HCT116 (cell line): Measurements from ENCODE around the gene MYO16. TPM values are rescaled to one million over a fixed set of nuclear protein-coding genes. Genes with fewer than 3 reads are reported as not detected.

Source experiments
- ATAC-seq: fragments of 200-7000 bp; cut with Tn5 transposase; 2 replicates; pipeline ENCODE4 v1.9.1; 2020; ENCODE audit warnings: mild to moderate bottlenecking, moderate library complexity
- BruUV-seq: library from RNA; stranded (reverse); fragments of 400-500 nt; replicated peaks from 2 replicates; lab custom pipeline; 2021; lab: Mats Ljungman, UMichigan
- CTCF ChIA-PET: fragments of 300-600 bp; sonication (Branson Sonifier 250); formaldehyde crosslinking; loops from one replicate; lab custom pipeline; 2021; ENCODE audit warnings: antibody characterized with exemption; lab: Charles Lee
- POLR2A ChIA-PET: fragments of 300-600, 350-600 bp; sonication (Branson Sonifier 250); formaldehyde crosslinking; loops from one replicate; lab custom pipeline; 2021; ENCODE audit warnings: antibody characterized with exemption; lab: Charles Lee
- RAD21 ChIA-PET, 2 experiments: fragments of 300-600 bp; sonication (Branson Sonifier 250); formaldehyde crosslinking; loops; one replicate each; lab custom pipeline; 2023; ENCODE audit warnings: low total read pairs in 2 of 2; ENCODE audit not compliant: uncharacterized antibody in 2 of 2, unreplicated experiment in 2 of 2, low non-redundant PET in 1 of 2; lab: Charles Lee
- DNase-seq: peaks from one replicate; pipeline ENCODE4 v3.0.0-alpha.2; 2010; ENCODE audit warnings: low read depth, low spot score
- H2AFZ ChIP-seq: fragments of 200-600 bp; shearing (Covaris generic), sonication (generic); 2 replicates; pipeline ENCODE4 v1.6.1; 2017; ENCODE audit warnings: low read depth, mixed run types, mixed read lengths, antibody characterized with exemption, low read length; ENCODE audit not compliant: poor library complexity, severe bottlenecking
- H3K27ac ChIP-seq: 2 replicates; pipeline ENCODE4 v1.5.1; 2012; ENCODE audit warnings: low read depth, low read length
- H3K27me3 ChIP-seq: fragments of 200-600 bp; sonication (generic); 2 replicates; pipeline ENCODE4 v1.6.1; 2016; ENCODE audit warnings: mixed run types, low read length, mixed read lengths; ENCODE audit not compliant: insufficient read depth
- H3K36me3 ChIP-seq, 2 experiments: fragments of 200-500 bp in 1 of 2; fragments of 200-600 bp in 1 of 2; sonication (Bioruptor generic) in 1 of 2; sonication (generic) in 1 of 2; 2 replicates each; pipeline versions ENCODE4 v1.5.1 to v1.6.1; 2014 to 2016; ENCODE audit warnings: low read length in 2 of 2, inconsistent platforms in 1 of 2, mixed read lengths in 1 of 2, mixed run types in 1 of 2; ENCODE audit not compliant: insufficient read depth in 2 of 2, control insufficient read depth in 1 of 2
- H3K4me1 ChIP-seq, 2 experiments: fragments of 200-600 bp in 1 of 2; sonication (generic) in 1 of 2; 2 replicates each; pipeline versions ENCODE4 v1.5.1 to v1.6.1; 2012 to 2017; ENCODE audit warnings: low read length in 2 of 2, inconsistent platforms in 1 of 2, mild to moderate bottlenecking in 1 of 2, mixed read lengths in 1 of 2, mixed run types in 1 of 2, moderate library complexity in 1 of 2; ENCODE audit not compliant: insufficient read depth in 2 of 2, control insufficient read depth in 1 of 2
- H3K4me2 ChIP-seq: fragments of 200-600 bp; sonication (generic); 2 replicates; pipeline ENCODE4 v1.6.1; 2017; ENCODE audit warnings: mixed run types, low read length, mixed read lengths
- H3K4me3 ChIP-seq, 2 experiments: fragments of 200-600 bp in 1 of 2; sonication (generic) in 1 of 2; replicated peaks in 1 of 2; 2 replicates each; pipeline ENCODE4 v1.5.1; 2011 to 2016; ENCODE audit warnings: low read length in 2 of 2, control low read depth in 1 of 2, low read depth in 1 of 2, mild to moderate bottlenecking in 1 of 2, mixed read lengths in 1 of 2, mixed run types in 1 of 2
- H3K79me2 ChIP-seq: fragments of 200-600 bp; sonication (generic); 2 replicates; pipeline ENCODE4 v1.6.1; 2017; ENCODE audit warnings: mild to moderate bottlenecking, mixed run types, low read length, moderate library complexity, mixed read lengths; ENCODE audit not compliant: insufficient read depth
- H3K9ac ChIP-seq: fragments of 200-600 bp; sonication (generic); 2 replicates; pipeline ENCODE4 v1.6.1; 2016; ENCODE audit warnings: low read length, mixed read lengths
- H3K9me2 ChIP-seq: fragments of 200-600 bp; sonication (generic), shearing (Covaris generic); 2 replicates; pipeline ENCODE4 v1.6.1; 2017; ENCODE audit warnings: mixed run types, mild to moderate bottlenecking, moderate library complexity; ENCODE audit not compliant: insufficient read depth
- H3K9me3 ChIP-seq, 2 experiments: fragments of 200-500 bp in 1 of 2; fragments of 200-600 bp in 1 of 2; sonication (Bioruptor generic) in 1 of 2; sonication (generic) in 1 of 2; 2 replicates each; pipeline ENCODE4 v1.6.1; 2014 to 2017; ENCODE audit warnings: low read length in 2 of 2, mixed read lengths in 2 of 2, inconsistent platforms in 1 of 2, low read depth in 1 of 2, mild to moderate bottlenecking in 1 of 2, mixed run types in 1 of 2, moderate library complexity in 1 of 2; ENCODE audit not compliant: control insufficient read depth in 1 of 2, insufficient read depth in 1 of 2
- H4K20me1 ChIP-seq: fragments of 200-600 bp; sonication (generic), shearing (Covaris generic); 2 replicates; pipeline ENCODE4 v1.6.1; 2017; ENCODE audit warnings: mixed run types, mild to moderate bottlenecking, moderate library complexity; ENCODE audit not compliant: insufficient read depth
- CBX3 ChIP-seq: IDR thresholded peaks from 2 replicates; pipeline ENCODE4 v1.6.1; 2012; ENCODE audit warnings: low read depth
- ELF1 ChIP-seq: IDR thresholded peaks from 2 replicates; pipeline ENCODE4 v1.6.1; 2012; ENCODE audit warnings: low read depth, borderline replicate concordance
- JUND ChIP-seq: IDR thresholded peaks from 2 replicates; pipeline ENCODE4 v1.6.1; 2012
- intact Hi-C: fragments of 100-400 bp; cut with micrococcal nuclease; formaldehyde crosslinking; loops from 2 replicates; pipeline ENCODE4 v1.10.0; 2022
- total RNA-seq: library from RNA; stranded (reverse); gene quantifications from one replicate; pipeline ENCODE4 v1.2.1, GENCODE V29; 2021; ENCODE audit not compliant: unreplicated experiment
- TF ChIP-seq, protein P1 (sequence below): IDR thresholded peaks from 2 replicates; pipeline ENCODE4 v1.6.1; 2012
- TF ChIP-seq, protein P2 (sequence below): IDR thresholded peaks from 2 replicates; pipeline ENCODE4 v1.6.1; 2012; ENCODE audit warnings: low read depth

MYO16 gene
- total RNA-seq, 1 experiment from 2014 or later: 0.07 TPM

DNA sequence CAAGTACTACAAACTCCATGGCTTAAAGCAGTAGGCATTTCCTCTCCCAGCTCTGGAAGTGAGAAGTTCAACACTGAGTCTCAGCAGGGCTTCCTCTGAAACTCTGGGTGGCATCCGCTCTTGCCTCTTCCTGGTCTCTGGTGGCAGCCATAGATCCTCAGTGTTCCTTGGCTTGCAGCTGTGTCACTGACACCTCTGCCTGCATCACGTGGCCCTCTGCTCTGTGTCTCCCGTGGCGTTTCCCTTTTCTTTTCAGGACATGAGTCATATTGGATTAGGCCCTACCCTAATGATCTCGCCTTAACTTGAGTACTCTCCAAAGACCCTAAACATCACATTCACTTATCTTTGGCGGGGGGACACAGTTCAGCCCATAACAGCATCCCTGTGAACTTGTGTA, 466.7 kb downstream of the MYO16 start:
- DNase-seq: no peak
- peak; percentile 65 for ATAC-seq
- H3K9me2 ChIP-seq: no peaks in the 10 kb centered on the region
- no peaks in the 10 kb centered on the region for H3K79me2 ChIP-seq
- peaks cover 9 to 21% of the 10 kb centered on the region in 2 experiments for H3K4me1 ChIP-seq
- no peak overlapping the region for H3K4me3 ChIP-seq
- no peaks in the 10 kb centered on the region for H3K9me3 ChIP-seq
- ChIA-PET CTCF (no interaction called here), RAD21 (no interaction called here)
- TF ChIP-seq CBX3 (0 out of 2 replicates have a peak, but pooled peaks have one; percentile 12), JUND (peak; percentile 33; the same call in 1 of the 2 replicates), ELF1 (no peak)
- TF ChIP-seq, protein P1, sequence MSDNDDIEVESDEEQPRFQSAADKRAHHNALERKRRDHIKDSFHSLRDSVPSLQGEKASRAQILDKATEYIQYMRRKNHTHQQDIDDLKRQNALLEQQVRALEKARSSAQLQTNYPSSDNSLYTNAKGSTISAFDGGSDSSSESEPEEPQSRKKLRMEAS: peak; percentile 60; the same call in 1 of the 2 replicates
- TF ChIP-seq, protein P2, sequence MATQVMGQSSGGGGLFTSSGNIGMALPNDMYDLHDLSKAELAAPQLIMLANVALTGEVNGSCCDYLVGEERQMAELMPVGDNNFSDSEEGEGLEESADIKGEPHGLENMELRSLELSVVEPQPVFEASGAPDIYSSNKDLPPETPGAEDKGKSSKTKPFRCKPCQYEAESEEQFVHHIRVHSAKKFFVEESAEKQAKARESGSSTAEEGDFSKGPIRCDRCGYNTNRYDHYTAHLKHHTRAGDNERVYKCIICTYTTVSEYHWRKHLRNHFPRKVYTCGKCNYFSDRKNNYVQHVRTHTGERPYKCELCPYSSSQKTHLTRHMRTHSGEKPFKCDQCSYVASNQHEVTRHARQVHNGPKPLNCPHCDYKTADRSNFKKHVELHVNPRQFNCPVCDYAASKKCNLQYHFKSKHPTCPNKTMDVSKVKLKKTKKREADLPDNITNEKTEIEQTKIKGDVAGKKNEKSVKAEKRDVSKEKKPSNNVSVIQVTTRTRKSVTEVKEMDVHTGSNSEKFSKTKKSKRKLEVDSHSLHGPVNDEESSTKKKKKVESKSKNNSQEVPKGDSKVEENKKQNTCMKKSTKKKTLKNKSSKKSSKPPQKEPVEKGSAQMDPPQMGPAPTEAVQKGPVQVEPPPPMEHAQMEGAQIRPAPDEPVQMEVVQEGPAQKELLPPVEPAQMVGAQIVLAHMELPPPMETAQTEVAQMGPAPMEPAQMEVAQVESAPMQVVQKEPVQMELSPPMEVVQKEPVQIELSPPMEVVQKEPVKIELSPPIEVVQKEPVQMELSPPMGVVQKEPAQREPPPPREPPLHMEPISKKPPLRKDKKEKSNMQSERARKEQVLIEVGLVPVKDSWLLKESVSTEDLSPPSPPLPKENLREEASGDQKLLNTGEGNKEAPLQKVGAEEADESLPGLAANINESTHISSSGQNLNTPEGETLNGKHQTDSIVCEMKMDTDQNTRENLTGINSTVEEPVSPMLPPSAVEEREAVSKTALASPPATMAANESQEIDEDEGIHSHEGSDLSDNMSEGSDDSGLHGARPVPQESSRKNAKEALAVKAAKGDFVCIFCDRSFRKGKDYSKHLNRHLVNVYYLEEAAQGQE: no peak
- TF ChIP-seq, all 23 proteins: peak for 3
- Histone ChIP-seq H4K20me1 (no peaks in the 10 kb centered on the region), H2AFZ (peak overlapping the region; percentile 79), H3K36me3 (no peaks in the 10 kb centered on the region), H3K27me3 (no peaks in the 10 kb centered on the region), H3K4me2 (peak overlapping the region; percentile 44), H3K27ac (no peak overlapping the region), H3K9ac (no peak overlapping the region)
- BruUV-seq: no TSS peak
- intact Hi-C loops: no loop called here
- POLR2A ChIA-PET: no interaction called here
